IPS-18c (cell line): Measurements from ENCODE around the gene PDE4C.

ENCODE experiments used
- H3K4me3 ChIP-seq: 2 replicates; pipeline ENCODE4 v1.7.0; 2013; ENCODE audit warnings: low read depth, mild to moderate bottlenecking, low read length, moderate library complexity; ENCODE audit not compliant: insufficient read depth
- H3K9me3 ChIP-seq: one replicate; pipeline ENCODE4 v1.6.1; 2013; ENCODE audit warnings: mild to moderate bottlenecking, low read length, moderate library complexity; ENCODE audit not compliant: control insufficient read depth, insufficient read depth

Gene PDE4C

GRCh38 chr19:18208098-18208951, 17.9 kb downstream of the PDE4C start:
- Histone ChIP-seq H3K4me3 (no peak overlapping the region), H3K9me3 (no peaks in the 10 kb centered on the region)

GRCh38 chr19:18206018-18206417, 20.2 kb downstream of the PDE4C start:
- no peaks in the 10 kb centered on the region for H3K9me3 ChIP-seq
- peak overlapping the region; percentile 72; the same call in 1 of the 2 replicates for H3K4me3 ChIP-seq

- H3K9me3 ChIP-seq, result no peaks in the 10 kb centered on the region
- H3K4me3 ChIP-seq, result peak overlapping the region; percentile 72
These were observed 20.9 kb downstream of the PDE4C start for GRCh38 chr19:18205200-18205892.

GRCh38 chr19:18204394-18205199, 21.6 kb downstream of the PDE4C start:
- Histone ChIP-seq H3K9me3 (no peaks in the 10 kb centered on the region), H3K4me3 (peak overlapping the region; percentile 72)

GRCh38 chr19:18203863-18204393, 22.3 kb downstream of the PDE4C start, which contains the start of gene RAB3A:
Gene RAB3A, minus strand, starts transcription at chr19:18204042. Its CDS starts 1,302 bp downstream, at chr19:18202740.
- Histone ChIP-seq H3K9me3 (no peaks in the 10 kb centered on the region), H3K4me3 (peak within 1 kb of the TSS; percentile 86)

- Histone ChIP-seq H3K9me3 (no peaks in the 10 kb centered on the region), H3K4me3 (peak overlapping the region; percentile 86)
These were observed 22.8 kb downstream of the PDE4C start for GRCh38 chr19:18203408-18203862.

- H3K4me3 ChIP-seq, result peak overlapping the region; percentile 86
- H3K9me3 ChIP-seq, result no peaks in the 10 kb centered on the region
These were observed 23.3 kb downstream of the PDE4C start for GRCh38 chr19:18202778-18203407.

GRCh38 chr19:18202397-18202777, 23.9 kb downstream of the PDE4C start:
- Histone ChIP-seq H3K4me3 (no peak overlapping the region), H3K9me3 (no peaks in the 10 kb centered on the region)

GRCh38 chr19:18198374-18198773, 27.9 kb downstream of the PDE4C start:
- no peaks in the 10 kb centered on the region for H3K9me3 ChIP-seq

GRCh38 chr19:18197941-18198340, 28.3 kb downstream of the PDE4C start:
- Histone ChIP-seq H3K4me3 (no peak overlapping the region), H3K9me3 (no peaks in the 10 kb centered on the region)

More at GRCh38 chr19:18198374-18198773, 27.9 kb downstream of the PDE4C start:
- H3K4me3 ChIP-seq, result no peak overlapping the region

GRCh38 chr19:18197306-18197705, 28.9 kb downstream of the PDE4C start:
- H3K4me3 ChIP-seq, result no peak overlapping the region
- no peaks in the 10 kb centered on the region for H3K9me3 ChIP-seq

GRCh38 chr19:18196511-18196845, 29.8 kb downstream of the PDE4C start:
- Histone ChIP-seq H3K4me3 (no peak overlapping the region), H3K9me3 (no peaks in the 10 kb centered on the region)

GRCh38 chr19:18194554-18195238, 31.5 kb downstream of the PDE4C start:
- peak overlapping the region; percentile 9 for H3K4me3 ChIP-seq

GRCh38 chr19:18194181-18194530, 32.1 kb downstream of the PDE4C start:
- Histone ChIP-seq H3K9me3 (no peaks in the 10 kb centered on the region), H3K4me3 (peak overlapping the region; percentile 87)

More at GRCh38 chr19:18194554-18195238, 31.5 kb downstream of the PDE4C start:
- H3K9me3 ChIP-seq, result no peaks in the 10 kb centered on the region

GRCh38 chr19:18193388-18194180, 32.7 kb downstream of the PDE4C start:
- Histone ChIP-seq H3K9me3 (no peaks in the 10 kb centered on the region), H3K4me3 (peak overlapping the region; percentile 87)
